NCI-H226 (cell line): ENCODE data around the gene MRPS35.

Source experiments
- DNase-seq: peaks from one replicate; pipeline ENCODE4 v3.0.0-alpha.2; 2015

The MRPS35 gene

DNA sequence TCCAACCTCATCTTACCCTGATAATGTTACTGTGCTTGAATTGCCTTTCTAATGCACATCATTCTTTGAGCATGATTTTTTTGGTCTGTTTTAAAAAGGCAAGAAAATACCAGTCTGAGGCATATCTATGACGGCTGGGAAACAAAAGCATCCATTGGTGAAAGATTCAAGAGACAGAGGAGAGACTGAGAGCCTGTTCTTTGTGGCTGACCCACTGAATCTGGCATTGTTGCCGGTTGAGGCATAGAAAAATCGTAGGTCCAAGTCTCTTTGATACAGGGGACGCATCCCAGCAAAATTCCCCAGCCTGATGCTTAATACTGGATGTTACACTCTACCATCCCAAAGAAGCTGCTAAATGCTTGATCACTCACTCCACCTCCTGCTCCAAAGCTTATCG is 66.5 kb downstream of the MRPS35 start:
- no peak for DNase-seq

DNA sequence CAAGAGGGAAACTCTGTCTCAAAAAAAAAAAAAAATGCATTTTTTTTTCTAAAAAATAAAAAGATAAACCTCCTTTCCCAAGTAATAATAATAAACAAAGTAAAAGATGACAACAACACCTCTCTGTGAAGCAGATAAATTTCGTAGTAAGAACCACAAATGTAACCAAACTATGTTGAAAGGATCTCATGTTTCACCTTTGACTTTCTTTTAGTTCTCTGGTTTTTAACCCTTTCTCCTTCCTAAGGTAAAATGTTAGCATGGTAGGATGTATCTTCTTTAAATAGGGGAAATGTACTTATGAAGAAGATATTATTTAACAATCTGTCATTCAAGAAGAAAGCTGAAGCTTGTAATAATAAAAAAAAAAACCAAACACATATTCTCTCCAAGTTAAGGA is 67.6 kb downstream of the MRPS35 start:
- DNase-seq, result no peak

DNA sequence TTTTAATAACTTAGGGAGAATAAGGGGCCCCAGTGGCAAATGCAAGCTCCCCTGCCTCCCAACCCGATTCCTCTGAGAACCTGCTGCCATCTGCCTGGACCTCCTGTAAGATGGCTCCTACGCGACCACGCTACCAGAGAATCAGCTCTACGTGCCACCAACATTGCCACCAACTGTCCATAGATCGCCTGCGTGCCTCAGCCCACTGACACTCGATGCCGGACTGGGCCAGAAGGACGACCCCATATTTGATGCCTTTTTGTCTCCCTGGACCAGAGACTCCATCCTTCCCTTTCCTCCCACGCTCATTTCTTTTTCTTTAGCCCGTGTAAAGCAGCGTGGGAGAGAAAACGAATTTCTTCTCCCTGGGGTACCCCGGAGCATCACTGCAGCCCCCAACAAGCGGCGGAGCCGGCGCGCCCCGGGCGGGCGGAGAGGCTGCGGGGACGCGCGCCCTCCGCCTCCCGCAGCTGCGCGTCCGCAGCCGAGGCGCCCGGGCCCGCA is 68.8 kb downstream of the MRPS35 start:
- no peak for DNase-seq

DNA sequence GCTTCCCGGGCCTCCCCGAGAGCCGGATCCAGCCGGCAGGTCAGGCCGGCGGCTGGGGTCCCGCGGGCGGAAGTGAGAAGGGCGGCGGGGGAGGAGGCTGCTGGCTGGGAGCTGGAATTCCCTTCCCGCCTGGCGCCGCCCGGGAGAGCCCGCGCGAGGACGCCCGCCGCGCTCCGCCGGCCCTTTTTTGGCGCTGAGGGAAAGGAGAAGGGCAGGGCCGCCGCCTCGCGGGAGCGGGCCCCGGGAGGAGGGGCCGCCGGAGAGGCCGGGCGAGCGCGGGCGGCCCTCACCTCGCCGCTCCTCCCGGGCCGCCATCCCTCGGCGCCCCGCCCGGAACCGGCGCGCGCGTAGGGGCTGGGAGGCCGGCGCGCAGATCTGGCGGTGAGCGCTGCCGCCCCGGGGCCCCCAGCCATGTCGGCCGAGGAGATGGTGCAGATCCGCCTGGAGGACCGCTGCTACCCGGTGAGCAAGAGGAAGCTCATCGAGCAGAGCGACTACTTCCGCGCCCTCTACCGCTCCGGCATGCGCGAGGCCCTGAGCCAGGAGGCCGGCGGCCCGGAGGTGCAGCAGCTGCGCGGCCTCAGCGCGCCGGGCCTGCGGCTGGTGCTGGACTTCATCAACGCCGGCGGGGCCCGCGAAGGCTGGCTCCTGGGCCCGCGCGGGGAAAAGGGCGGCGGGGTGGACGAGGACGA is 69.4 kb downstream of the MRPS35 start, which contains the start of the genes KLHL42 and MANSC4:
Gene KLHL42, plus strand, starts transcription at position 314 of the 692 bp plus-strand sequence. Its CDS starts 98 bp downstream, at position 412.
Gene MANSC4, minus strand, starts transcription at position 317 of the 692 bp plus-strand sequence. CDS start 8,960 bp downstream, outside the sequence.
- DNase-seq, result peak; percentile 67

DNA sequence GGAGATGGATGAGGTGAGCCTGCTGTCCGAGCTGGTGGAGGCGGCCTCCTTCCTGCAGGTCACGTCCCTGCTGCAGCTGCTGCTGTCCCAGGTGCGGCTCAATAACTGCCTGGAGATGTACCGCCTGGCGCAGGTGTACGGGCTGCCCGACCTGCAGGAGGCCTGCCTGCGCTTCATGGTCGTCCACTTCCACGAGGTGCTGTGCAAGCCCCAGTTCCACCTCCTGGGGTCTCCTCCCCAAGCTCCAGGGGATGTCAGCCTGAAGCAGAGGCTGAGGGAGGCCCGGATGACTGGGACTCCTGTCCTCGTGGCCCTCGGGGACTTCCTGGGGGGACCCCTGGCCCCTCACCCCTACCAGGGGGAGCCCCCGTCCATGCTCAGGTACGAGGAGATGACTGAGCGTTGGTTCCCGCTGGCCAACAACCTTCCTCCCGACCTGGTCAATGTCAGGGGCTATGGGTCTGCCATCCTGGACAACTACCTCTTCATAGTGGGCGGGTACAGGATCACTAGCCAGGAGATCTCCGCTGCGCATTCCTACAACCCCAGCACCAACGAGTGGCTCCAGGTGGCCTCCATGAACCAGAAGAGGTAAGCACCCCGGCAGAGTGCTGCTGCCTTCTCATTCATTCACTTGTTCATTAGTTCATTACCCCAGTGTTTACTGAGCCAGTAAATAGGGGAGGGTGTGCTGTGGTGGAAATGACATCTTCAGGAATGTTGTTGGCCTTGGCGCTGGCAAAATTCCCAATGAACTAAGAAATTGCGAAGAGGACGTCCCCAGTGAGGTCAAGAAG is 70.2 kb downstream of the MRPS35 start:
- no peak for DNase-seq

DNA sequence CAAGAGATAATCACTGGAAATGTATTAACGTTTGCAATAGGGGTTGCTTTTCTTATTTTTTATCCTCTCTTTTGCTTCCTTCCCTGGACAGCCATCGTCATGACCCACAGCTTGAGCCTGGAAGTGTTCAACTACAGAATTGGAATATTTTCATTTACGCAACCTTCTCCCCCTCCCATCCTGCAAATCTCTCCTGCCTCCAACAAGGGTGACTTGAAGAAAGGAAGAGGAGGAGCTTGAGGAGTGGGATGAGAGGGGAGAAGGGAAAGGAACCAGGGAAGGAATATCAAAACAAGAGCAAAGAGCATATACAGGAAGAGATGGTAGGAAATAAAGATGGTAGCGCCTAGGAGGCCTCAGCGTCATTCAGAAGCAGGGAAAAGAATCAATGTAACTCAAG is 71.0 kb downstream of the MRPS35 start:
- DNase-seq, result no peak

DNA sequence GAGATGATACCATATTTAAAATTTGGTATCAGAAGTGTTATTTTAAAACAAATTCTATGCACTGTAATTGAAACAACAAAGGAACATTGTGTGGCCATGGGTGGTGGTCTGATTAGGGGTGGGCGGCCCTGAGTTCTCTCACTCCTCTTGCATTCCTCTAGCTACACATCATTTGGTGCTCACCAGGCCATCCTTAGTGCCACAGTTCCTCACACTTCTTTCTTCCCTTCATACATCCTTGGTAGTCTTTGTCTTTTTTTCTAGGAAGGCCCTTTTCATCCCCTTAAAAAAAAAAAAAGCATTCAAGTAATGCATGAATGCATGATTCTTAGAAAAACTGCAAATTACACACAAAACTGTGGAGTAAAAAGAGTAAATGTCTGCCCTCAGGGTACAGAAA is 71.8 kb downstream of the MRPS35 start:
- DNase-seq, result no peak

- DNase-seq, result peak; percentile 57
Observed at GRCh38 chr12:27785882-27786570, 75.4 kb downstream of the MRPS35 start.

- DNase-seq, result no peak
Observed at GRCh38 chr12:27787559-27787958, 76.9 kb downstream of the MRPS35 start.

GRCh38 chr12:27790179-27790578 is 79.5 kb downstream of the MRPS35 start:
- no peak for DNase-seq

DNA sequence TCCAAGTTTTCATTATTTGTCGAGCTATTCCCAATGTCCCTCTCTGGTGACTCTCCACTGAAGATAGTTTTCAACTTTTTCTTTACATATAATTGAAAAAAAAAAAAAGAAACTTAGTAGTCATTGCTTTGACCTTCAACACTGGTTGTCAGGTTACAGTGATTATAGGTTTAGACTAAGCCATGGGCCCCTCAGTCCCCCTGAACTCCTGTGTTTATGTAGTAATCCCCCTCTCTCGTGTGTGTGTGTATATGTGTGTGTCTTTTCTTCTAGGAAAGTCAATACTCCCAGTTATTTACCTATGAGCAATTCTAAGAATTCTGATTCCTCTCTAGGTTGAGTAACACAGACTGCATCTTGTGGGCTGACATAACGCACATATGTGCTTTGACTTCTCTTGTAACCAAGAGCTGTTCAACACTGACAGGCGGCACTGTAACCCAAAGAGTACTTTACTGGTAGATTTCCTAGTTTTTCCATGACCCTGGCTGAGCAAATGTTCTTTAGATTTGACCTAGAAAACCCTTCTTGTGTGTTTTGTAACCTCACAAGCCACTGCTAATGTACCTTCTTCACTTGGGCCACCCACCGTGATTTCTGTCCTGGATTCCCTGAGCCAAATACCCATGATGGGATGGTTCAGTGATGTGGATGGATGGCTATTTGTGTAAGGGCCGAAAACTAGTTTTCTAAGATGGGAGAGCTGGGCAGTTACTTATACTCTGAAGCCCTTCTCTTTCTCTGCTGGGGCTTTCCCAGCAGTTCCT is 84.4 kb downstream of the MRPS35 start:
- DNase-seq, result no peak

DNA sequence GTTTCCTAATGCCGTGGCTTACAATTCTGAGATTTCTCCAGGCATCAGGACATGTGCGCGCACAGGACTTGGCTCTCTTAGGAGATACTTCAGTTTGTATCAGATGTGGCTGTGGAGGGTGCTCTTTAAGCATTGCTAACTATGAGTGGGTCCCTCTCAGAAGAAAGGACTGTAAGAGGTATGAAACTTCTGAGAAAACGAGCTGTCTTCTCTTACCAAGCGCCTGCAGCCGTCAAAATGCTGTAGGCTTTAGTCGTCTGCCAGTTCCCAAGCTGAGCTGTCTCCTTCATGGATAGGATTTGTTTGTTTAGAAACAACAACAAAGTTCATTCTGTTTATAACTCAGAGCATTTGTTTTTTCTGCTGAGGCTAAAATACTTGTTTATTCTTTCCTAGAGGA is 85.5 kb downstream of the MRPS35 start:
- no peak for DNase-seq

DNA sequence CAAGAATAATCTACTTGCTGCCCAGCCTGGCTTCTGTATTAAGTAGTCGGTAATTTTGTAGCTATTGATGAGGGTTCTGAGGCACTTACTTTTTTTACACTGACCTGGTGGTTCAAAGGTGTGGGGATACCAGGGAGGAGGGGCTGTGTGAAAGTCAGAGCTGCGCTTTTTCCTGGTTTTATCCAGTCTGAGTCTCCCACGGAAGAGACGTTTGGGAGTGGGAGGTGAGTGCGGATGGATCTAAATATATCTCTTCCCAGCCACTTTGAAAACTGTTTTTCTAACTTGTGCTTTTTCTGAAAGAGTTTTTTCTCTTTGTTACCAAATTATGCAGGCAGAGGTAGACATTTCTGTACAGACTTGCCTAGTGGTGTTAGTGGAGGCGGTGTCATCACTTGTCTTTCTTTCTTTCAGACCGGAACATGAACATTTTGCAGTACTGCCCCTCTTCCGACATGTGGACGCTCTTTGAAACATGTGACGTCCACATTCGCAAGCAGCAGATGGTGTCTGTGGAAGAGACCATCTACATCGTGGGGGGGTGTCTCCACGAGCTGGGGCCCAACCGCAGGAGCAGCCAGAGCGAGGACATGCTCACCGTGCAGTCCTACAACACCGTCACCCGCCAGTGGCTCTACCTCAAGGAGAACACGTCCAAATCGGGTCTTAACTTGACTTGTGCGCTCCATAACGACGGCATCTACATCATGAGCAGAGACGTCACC is 86.8 kb downstream of the MRPS35 start:
- no peak for DNase-seq

DNA sequence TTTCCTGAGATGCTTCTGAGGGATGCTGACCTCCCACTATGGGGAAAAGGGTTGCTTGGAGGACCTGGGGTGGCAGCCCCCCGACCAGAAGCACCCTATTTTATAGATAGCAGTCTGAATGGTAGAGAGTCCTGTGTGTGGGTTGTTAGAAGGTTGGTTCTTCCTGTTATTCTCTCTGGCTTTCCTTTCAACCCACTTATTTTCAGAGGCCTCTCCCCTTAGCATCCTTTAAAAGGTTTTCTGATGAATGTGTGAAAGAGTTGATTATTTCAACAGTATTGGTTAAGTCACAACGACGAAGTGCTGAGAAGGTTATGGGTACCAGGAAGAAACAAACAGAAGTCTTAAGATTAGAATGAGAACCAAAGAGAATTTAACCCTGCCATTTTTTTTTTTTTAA is 90.2 kb downstream of the MRPS35 start:
- no peak for DNase-seq

DNA sequence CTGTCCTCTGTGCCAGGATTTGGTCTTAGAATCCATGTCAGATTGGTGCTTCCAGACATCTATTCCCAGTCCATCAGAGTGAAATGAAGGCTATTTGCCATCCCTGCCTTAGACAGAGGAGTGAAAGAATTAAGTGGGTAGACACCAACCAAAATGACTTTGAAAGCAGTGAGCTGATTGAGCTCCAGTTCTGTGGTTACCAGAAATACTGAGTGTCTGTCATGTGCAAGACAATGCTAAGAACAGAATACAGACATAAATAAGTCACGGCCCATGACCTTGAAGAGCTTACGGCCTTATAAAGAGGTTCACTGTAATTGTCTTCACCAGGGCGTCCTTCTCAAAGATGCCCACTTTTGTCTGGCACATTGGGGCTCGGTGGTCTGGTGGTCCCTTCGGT is 91.0 kb downstream of the MRPS35 start:
- no peak for DNase-seq

DNA sequence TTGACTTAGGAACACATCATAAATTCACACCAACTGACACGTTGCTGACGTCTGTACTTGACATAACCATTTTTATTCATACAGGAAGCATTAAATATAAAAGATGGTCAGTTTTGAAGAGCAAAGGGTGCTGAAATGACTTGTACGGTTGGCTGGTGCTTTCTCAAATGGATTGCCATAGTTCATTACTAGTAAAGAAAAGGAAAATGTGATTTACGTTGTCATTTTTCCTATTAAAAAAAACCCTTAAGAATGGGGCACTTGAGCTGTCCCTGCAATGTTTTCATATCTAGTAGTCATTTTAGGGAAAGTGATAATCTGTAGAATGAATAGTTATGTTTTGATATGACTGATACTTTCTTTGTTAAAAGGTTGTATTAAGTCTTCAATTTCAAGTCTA is 91.9 kb downstream of the MRPS35 start:
- no peak for DNase-seq

DNA sequence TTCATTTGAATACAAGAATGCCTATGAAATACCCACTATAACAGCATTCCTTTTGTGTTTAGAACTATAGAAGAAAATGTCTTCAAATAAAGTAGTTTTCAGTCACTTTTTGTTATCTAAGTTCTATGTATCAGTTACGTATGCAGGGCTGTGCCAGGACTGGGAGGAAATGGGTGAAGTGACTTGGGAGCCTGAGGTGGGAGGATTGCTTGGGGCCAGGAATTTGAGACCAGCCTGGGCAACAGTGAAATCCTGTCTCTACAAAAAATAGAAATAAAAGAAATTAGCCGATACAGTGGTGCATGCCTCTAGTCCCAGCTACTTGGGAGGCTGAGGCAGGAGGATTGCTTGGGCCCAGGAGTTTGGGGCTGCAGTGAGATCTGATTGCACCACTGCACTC is 92.3 kb downstream of the MRPS35 start:
- no peak for DNase-seq

- no peak for DNase-seq
Observed at GRCh38 chr12:27805238-27805637, 94.6 kb downstream of the MRPS35 start.
